ENCODE data around the gene TPTE2.

DNA sequence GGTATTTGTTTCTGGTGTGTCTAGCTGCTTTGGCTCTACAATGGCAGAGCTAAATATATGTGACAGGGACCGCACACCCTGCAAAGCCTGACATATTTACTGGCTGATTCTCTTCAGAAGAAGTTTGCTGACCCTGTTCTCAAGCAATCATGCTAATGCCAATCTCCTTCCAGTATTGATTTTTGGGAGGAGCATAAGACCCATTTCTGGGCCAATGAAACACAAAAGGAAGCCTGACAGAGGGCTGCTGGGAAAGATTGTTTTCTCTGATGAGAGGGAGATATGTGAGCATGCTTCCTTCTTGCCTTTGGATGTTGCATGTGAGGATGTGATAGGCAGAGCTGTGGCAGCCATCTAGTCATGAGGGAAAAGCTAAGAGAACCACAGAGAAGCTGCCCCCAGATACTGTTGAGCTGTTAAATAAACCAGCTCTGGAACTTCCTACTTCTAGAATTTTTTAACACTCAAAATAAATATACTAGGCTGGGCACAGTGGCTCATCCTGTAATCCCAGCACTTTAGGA lies 31.4 kb upstream of the TPTE2 start:
- no peak for TF ChIP-seq POLR2A (IDR thresholded peaks at IDR 0.05)
- no peak for TF ChIP-seq CTCF (IDR thresholded peaks at IDR 0.05)
